Memory B cell (primary cell): ENCODE data around the gene PASK.
A peak's percentile ranks its signal among the peaks of the same experiment; 100 is the strongest.

ENCODE experiments used
- ATAC-seq: fragments of 150-1000 bp; cut with Tn5 transposase; 2 replicates; pipeline ENCODE4 v1.10.0; 2021; ENCODE audit warnings: low read depth, mild to moderate bottlenecking, moderate library complexity
- DNase-seq, 2 donors: peaks; one replicate each; pipeline ENCODE4 v3.0.0; 2022; ENCODE audit warnings: low spot score in 2 of 2
- H3K27ac Mint-ChIP-seq: one replicate; pipeline ENCODE4 v1.8.0; 2022; ENCODE audit warnings: mild to moderate bottlenecking, moderate library complexity, mixed read lengths
- H3K27me3 Mint-ChIP-seq: one replicate; pipeline ENCODE4 v1.8.0; 2022; ENCODE audit warnings: mixed read lengths
- H3K36me3 Mint-ChIP-seq: one replicate; pipeline ENCODE4 v1.8.0; 2022; ENCODE audit warnings: mild to moderate bottlenecking, mixed read lengths
- H3K4me1 Mint-ChIP-seq: one replicate; pipeline ENCODE4 v1.8.0; 2022; ENCODE audit warnings: mixed read lengths
- H3K4me3 Mint-ChIP-seq: one replicate; pipeline ENCODE4 v1.8.0; 2022; ENCODE audit warnings: mild to moderate bottlenecking, moderate library complexity, mixed read lengths
- H3K9me3 Mint-ChIP-seq: one replicate; pipeline ENCODE4 v1.8.0; 2022; ENCODE audit warnings: mixed read lengths

Gene PASK

GRCh38 chr2:241148239-241148638 lies 1.0 kb downstream of the PASK start:
- Mint-ChIP-seq H3K27me3 (no peaks in the 10 kb centered on the region), H3K27ac (peak overlapping the region; percentile 90), H3K4me3 (peak overlapping the region; percentile 97), H3K36me3 (peaks cover 5% of the 10 kb centered on the region), H3K4me1 (peaks cover 39% of the 10 kb centered on the region), H3K9me3 (no peaks in the 10 kb centered on the region)
- DNase-seq (no peak), ATAC-seq (no peak)

- H3K27me3 Mint-ChIP-seq = no peaks in the 10 kb centered on the region
- no peak overlapping the region for H3K27ac Mint-ChIP-seq
- H3K4me3 Mint-ChIP-seq = peak overlapping the region; percentile 97
Observed at GRCh38 chr2:241147336-241147735, 1.9 kb downstream of the PASK start.

GRCh38 chr2:241146286-241146685 lies 3.0 kb downstream of the PASK start:
- H3K36me3 Mint-ChIP-seq = peaks cover 13% of the 10 kb centered on the region
- peaks cover 31% of the 10 kb centered on the region for H3K4me1 Mint-ChIP-seq
- ATAC-seq (no peak), DNase-seq (no peak)
- no peaks in the 10 kb centered on the region for H3K9me3 Mint-ChIP-seq
- no peak overlapping the region for H3K4me3 Mint-ChIP-seq
- no peaks in the 10 kb centered on the region for H3K27me3 Mint-ChIP-seq
- no peak overlapping the region for H3K27ac Mint-ChIP-seq

More at GRCh38 chr2:241147336-241147735, 1.9 kb downstream of the PASK start:
- H3K36me3 Mint-ChIP-seq = peaks cover 5% of the 10 kb centered on the region
- ATAC-seq = no peak
- DNase-seq = no peak
- H3K9me3 Mint-ChIP-seq = no peaks in the 10 kb centered on the region
- peaks cover 38% of the 10 kb centered on the region for H3K4me1 Mint-ChIP-seq

- ATAC-seq (no peak), DNase-seq (no peak)
- Mint-ChIP-seq H3K36me3 (peaks cover 24% of the 10 kb centered on the region), H3K9me3 (no peaks in the 10 kb centered on the region), H3K27ac (no peak overlapping the region), H3K4me1 (peaks cover 10% of the 10 kb centered on the region), H3K27me3 (no peaks in the 10 kb centered on the region), H3K4me3 (no peak overlapping the region)
Observed at GRCh38 chr2:241142593-241142992, 6.7 kb downstream of the PASK start.

- H3K9me3 Mint-ChIP-seq = no peaks in the 10 kb centered on the region
- peaks cover 24% of the 10 kb centered on the region for H3K36me3 Mint-ChIP-seq
- no peaks in the 10 kb centered on the region for H3K27me3 Mint-ChIP-seq
- no peak overlapping the region for H3K27ac Mint-ChIP-seq
- peaks cover 10% of the 10 kb centered on the region for H3K4me1 Mint-ChIP-seq
- no peak for ATAC-seq
- no peak for DNase-seq
- no peak overlapping the region for H3K4me3 Mint-ChIP-seq
Observed at GRCh38 chr2:241142063-241142462, 7.2 kb downstream of the PASK start.

GRCh38 chr2:241141214-241141770 lies 8.0 kb downstream of the PASK start:
- Mint-ChIP-seq H3K27me3 (no peaks in the 10 kb centered on the region), H3K27ac (no peak overlapping the region), H3K36me3 (peaks cover 24% of the 10 kb centered on the region), H3K4me1 (peaks cover 6% of the 10 kb centered on the region), H3K9me3 (no peaks in the 10 kb centered on the region), H3K4me3 (no peak overlapping the region)
- DNase-seq (no peak), ATAC-seq (no peak)

GRCh38 chr2:241140445-241140840 lies 8.8 kb downstream of the PASK start:
- Mint-ChIP-seq H3K4me1 (peaks cover 4% of the 10 kb centered on the region), H3K36me3 (peaks cover 24% of the 10 kb centered on the region), H3K27me3 (no peaks in the 10 kb centered on the region), H3K9me3 (no peaks in the 10 kb centered on the region), H3K4me3 (no peak overlapping the region), H3K27ac (no peak overlapping the region)
- no peak for ATAC-seq
- no peak for DNase-seq

- Mint-ChIP-seq H3K36me3 (peaks cover 24% of the 10 kb centered on the region), H3K9me3 (no peaks in the 10 kb centered on the region), H3K27me3 (no peaks in the 10 kb centered on the region), H3K4me3 (no peak overlapping the region), H3K27ac (no peak overlapping the region), H3K4me1 (peaks cover 4% of the 10 kb centered on the region)
- DNase-seq (no peak), ATAC-seq (no peak)
Observed at GRCh38 chr2:241139531-241140444, 9.5 kb downstream of the PASK start.

GRCh38 chr2:241138471-241138870 lies 10.8 kb downstream of the PASK start:
- no peaks in the 10 kb centered on the region for H3K9me3 Mint-ChIP-seq
- ATAC-seq = no peak
- peaks cover 4% of the 10 kb centered on the region for H3K4me1 Mint-ChIP-seq
- H3K4me3 Mint-ChIP-seq = no peak overlapping the region
- peaks cover 24% of the 10 kb centered on the region for H3K36me3 Mint-ChIP-seq
- no peak overlapping the region for H3K27ac Mint-ChIP-seq
- no peak for DNase-seq
- no peaks in the 10 kb centered on the region for H3K27me3 Mint-ChIP-seq

GRCh38 chr2:241137276-241138190 lies 11.7 kb downstream of the PASK start:
- Mint-ChIP-seq H3K9me3 (no peaks in the 10 kb centered on the region), H3K27ac (no peak overlapping the region), H3K4me1 (peaks cover 9% of the 10 kb centered on the region), H3K27me3 (no peaks in the 10 kb centered on the region), H3K4me3 (no peak overlapping the region), H3K36me3 (peaks cover 28% of the 10 kb centered on the region)
- ATAC-seq (no peak), DNase-seq (no peak)

- ATAC-seq (no peak), DNase-seq (no peak)
- peaks cover 24% of the 10 kb centered on the region for H3K36me3 Mint-ChIP-seq
- peaks cover 7% of the 10 kb centered on the region for H3K4me1 Mint-ChIP-seq
- no peak overlapping the region for H3K27ac Mint-ChIP-seq
- no peaks in the 10 kb centered on the region for H3K9me3 Mint-ChIP-seq
- no peak overlapping the region for H3K4me3 Mint-ChIP-seq
- no peaks in the 10 kb centered on the region for H3K27me3 Mint-ChIP-seq
Observed at GRCh38 chr2:241136661-241137260, 12.5 kb downstream of the PASK start.

- H3K36me3 Mint-ChIP-seq = peaks cover 21% of the 10 kb centered on the region
- H3K4me3 Mint-ChIP-seq = no peak overlapping the region
- ATAC-seq (no peak), DNase-seq (no peak)
- no peaks in the 10 kb centered on the region for H3K9me3 Mint-ChIP-seq
- no peak overlapping the region for H3K27ac Mint-ChIP-seq
- peaks cover 7% of the 10 kb centered on the region for H3K4me1 Mint-ChIP-seq
- no peaks in the 10 kb centered on the region for H3K27me3 Mint-ChIP-seq
Observed at GRCh38 chr2:241136191-241136590, 13.1 kb downstream of the PASK start.

- ATAC-seq (no peak), DNase-seq (no peak)
- Mint-ChIP-seq H3K4me3 (no peak overlapping the region), H3K9me3 (no peaks in the 10 kb centered on the region), H3K27ac (no peak overlapping the region), H3K36me3 (peaks cover 22% of the 10 kb centered on the region), H3K4me1 (peaks cover 8% of the 10 kb centered on the region), H3K27me3 (no peaks in the 10 kb centered on the region)
Observed at GRCh38 chr2:241135737-241136136, 13.5 kb downstream of the PASK start.
